Measurements from ENCODE around the gene C16orf90.
"Not testable (repeated sequence)": the region's sequence is repeated elsewhere in the genome, so short reads cannot be mapped to it uniquely, and the experiment has no call there.

Gene C16orf90

GRCh38 chr16:3511286-3512180 is 16.2 kb upstream of the C16orf90 start:
- DNase-seq, result no peak

DNA sequence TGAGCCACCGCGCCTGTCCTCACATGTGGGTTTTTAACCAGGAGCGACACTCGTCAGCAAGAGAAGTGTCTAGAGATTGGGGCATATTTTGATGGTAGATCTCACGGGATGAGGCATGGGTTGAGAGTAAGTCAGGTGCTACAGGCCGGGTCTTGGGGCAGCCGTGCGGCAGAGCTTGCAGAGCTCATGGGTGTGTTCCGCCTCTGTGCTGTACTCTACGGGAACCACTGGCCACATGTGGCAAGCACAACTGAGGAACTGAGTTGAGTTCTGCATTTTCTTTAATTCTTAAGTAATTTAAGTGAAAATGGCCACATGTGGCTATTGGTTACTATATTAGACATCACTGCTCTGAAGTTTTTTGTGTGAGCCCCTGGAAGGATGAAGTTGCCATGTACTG is 15.1 kb upstream of the C16orf90 start:
- DNase-seq, result no peak

DNA sequence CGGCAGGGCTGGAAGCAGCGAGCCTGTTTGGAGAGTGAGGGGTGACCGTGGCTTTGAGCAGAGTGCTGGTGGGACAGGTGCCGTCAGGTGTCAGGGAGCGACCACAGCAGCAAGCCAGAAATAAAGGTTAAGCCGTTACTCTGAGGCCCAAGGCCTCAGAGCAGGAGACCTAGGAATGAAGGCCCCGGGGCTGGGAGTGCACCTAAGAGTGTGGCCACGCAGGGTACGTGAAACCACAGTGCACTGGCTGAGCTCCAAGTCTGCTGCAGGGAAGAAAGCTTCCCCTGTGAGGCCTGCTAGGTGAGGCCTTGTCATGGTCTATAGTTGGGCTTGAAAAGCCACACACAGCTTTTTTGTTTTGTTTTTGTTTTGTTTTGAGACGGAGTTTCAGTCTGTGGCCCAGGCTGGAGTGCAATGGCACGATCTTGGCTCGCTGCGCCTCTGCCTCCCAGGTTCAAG is 14.2 kb upstream of the C16orf90 start:
- peak; percentile 79 for DNase-seq

- DNase-seq, result no peak
These were observed 13.4 kb upstream of the C16orf90 start for GRCh38 chr16:3508736-3509135.

DNA sequence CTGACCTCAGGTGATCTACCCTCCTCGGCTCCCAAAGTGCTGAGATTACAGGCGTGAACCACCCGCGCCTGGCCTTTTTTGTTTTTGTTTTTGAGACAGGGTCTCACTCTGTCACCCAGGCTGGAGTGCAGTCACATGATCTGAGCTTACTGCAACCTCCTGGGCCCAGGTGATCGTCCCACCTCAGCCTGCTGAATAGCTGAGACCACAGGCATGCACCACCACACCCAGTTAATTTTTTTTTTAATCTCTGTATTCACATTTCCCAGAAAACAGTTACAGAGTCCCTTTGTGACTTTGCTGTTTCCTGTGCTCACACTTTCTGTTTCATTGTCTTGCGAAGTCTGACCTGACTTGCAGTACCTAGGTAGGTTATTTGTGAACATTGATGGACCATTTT is 8.2 kb upstream of the C16orf90 start:
- peak; percentile 60 for DNase-seq

DNA sequence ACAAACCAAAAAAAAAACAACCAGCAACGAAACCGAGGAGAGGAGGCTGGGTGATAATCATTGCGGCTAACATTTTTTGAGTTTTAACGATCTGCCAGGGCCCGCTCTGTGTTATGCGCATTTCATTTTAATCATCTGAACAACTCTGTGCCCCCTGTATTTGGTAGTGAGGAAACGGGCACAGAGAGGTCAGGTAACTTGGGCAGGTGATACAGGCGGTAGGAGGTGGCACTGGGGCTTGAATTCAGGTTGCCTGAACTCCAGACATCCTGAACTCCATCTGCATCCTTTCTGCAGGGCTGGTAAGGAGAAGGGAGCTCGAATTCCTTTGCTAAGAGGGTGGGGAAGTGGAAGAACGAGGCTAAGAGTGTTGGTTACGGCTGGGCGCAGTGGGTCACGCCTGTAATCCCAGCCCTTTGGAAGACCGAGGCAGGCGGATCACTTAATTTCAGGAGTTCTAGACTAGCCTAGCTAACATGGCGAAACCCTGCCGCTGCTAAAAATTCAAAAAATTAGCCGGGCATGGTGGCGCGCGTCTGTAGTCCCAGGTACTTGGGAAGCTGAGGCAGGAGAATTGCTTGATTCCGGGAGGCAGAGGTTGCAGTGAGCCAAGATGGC is 6.6 kb upstream of the C16orf90 start:
- DNase-seq, result no peak

GRCh38 chr16:3501412-3501761 is 6.1 kb upstream of the C16orf90 start:
- not testable (repeated sequence) for DNase-seq

DNA sequence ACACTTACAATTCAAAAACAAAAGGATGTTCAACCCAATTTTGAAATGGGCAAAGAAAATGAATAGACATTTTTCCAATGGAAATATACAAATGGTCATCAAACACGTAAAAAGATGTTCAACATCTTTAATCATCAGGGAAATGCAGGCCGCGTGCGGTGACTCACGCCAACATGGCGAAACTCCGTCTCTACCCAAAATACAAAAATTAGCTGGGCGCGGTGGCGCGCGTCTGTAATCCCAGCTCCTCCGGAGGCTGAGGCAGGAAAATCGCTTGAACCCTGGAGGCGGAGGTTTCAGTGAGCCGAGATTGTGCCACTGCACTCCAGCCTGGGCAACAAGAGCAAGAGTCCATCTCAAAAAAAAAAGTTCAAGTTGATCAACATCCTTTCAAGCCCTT is 3.7 kb upstream of the C16orf90 start:
- DNase-seq, result no peak

DNA sequence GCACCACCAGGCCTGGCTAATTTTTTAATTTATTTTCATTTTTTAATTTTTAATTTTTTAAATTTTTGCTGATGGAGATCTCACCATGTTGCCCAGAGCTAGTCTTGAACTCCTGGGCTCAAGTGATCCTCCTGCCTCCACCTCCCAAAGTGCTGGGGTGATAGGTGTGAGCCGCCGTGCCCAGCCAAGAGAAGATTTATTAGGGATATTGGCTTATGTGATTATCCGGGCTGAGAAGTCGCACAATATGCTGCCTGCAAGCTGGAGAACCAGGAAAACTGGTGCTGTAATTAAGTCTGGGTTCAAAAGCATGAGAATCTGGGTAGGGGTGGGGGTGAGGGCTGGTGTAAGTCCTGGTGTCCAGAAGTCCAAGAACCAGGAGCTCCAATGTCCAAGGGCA is 2.5 kb upstream of the C16orf90 start:
- DNase-seq, result no peak

DNA sequence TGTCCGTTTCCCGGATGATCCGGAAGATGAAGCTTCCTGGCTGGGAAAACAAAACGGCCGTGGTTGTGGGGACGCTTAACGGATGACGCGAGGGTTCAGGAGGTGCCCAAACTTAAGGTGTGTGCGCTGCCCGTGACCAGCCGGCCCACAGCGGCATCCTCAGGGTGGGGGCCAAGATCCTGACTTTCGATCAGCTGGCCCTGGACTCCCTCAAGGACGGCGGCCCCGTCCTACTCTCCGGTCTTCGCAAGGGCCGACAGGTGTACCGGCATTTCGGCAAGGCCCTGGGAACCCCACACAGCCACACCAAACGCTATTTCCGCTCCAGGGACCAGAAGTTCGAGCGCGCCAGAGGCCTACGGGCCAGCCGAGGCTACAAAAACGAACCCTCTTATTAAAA is 1.1 kb upstream of the C16orf90 start:
- DNase-seq, result no peak

DNA sequence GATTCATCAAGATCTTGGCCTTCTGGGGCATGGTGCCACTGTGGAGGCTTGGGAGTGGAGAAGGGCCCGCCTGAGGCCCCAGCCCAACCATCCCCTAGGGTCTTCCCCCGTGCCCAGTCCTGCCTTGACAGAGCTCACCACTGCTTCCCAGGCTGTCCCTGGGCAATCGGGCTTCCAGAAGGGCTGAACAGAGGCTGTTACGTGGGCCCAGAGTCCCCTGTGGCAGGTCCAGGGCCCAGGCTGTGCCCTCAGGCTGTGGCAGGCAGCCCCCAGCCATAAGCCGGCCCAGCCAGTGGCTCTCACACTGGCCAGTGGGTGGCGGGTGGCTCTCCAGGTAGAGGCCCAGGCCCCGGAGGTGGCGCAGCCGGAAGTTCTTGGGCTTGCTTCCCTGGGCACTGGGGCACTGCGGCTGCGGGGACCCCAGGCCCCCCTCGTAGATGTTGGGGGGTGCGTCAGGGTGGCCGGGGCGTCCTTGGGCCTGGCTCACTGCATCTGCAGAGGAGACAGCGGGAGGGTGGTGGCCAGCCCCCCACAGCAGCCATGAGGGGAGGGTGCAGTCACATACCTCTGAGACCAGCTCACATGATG is 809 bp downstream of the C16orf90 start:
- no peak for DNase-seq

- DNase-seq, result no peak
These were observed 2.9 kb downstream of the C16orf90 start for GRCh38 chr16:3492356-3492755.

DNA sequence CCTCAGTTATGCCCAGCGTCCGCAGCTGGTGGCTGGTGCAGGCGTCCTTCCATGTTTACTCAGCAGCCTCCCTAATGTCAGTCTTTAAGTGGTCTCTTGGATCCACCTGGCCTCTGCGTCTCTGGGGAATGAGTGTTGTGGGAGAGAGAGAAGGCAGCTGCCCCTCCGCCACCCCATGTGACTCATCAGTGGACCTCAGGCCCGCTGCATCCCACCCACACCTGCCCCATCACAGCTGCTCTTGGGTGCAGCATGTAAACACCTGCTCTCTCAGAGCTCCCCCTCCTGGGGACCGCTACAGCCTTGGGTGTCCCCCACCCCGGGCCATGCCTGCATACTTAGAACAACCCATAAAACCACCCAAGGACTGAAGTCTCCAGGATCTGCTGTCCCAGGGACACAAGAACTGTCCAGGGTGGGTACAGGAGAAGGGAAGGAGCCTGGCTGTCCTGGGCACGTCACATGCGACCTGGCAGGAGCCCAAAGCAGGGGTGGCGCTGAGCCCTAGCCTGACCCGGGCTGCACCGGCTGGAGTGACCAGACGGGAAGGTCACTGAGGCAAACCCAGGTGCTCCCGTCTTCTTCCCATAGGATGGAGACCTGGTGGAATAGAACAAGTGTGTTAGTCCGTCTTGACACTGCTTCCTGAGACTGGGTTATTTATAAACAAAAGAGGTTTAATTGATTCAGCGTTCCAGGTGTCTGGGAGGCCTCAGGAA is 4.2 kb downstream of the C16orf90 start:
- DNase-seq, result no peak

DNA sequence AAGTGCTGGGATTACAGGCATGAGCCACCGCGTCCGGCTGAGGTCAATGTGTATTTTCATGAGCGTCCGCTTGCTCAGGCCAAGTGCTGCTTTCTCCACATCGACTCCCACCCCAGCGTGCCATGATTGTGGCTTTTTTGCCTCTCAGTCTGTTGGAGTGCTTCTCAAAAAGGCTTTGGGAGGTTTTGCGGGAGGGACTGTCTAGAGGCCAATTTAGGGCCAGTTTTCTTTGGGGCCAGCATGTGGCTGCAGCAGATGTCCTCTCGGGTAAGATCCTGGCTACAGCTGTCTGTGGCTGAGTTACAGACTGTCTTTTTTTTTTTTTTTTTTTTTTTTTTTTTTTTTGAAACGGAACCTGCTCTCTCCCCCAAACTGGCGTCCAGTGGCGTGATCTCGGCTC is 6.5 kb downstream of the C16orf90 start:
- DNase-seq, result no peak

DNA sequence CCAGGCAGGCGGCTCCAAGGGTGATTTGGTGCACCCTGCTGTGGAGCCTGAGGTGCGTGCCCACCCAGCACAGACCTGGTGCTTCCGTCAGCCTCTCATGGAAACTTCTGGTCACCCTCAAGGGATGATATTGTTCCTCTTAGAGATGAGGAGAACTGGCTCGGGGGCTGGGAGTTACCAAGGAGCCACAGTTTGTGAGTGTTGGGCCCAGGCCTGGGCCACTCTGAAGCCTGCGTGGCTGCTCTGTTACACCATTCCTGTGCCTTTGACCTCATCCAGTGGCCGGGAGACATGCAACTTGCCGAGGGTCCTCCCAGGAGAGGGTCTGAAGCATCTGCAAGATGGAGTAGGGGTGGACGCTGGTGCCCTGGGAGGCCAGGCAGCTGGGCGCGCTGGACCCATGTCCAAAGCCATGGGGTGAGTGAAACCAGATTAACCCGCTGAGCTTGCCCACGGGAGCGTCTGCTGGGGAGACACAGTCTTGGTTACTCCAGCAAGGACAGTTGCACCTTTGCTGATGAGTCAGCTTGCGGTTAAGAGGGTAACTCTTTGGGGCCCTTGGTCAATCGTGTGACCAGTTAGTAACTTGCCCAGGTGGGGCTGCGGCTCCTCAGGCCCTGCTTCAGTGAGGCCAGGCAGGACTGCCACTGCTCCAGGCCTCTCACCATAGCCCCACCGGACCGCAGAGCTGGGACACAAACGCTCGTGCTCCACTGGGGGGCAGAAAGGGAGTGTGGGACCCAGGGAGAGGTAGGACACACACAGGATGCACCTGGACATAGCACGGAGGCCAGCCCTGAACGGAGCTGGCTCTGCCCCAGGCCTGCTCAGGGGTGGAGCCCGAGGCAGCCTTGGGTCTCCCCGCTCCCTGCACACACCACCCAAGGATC is 7.5 kb downstream of the C16orf90 start:
- DNase-seq, result no peak

DNA sequence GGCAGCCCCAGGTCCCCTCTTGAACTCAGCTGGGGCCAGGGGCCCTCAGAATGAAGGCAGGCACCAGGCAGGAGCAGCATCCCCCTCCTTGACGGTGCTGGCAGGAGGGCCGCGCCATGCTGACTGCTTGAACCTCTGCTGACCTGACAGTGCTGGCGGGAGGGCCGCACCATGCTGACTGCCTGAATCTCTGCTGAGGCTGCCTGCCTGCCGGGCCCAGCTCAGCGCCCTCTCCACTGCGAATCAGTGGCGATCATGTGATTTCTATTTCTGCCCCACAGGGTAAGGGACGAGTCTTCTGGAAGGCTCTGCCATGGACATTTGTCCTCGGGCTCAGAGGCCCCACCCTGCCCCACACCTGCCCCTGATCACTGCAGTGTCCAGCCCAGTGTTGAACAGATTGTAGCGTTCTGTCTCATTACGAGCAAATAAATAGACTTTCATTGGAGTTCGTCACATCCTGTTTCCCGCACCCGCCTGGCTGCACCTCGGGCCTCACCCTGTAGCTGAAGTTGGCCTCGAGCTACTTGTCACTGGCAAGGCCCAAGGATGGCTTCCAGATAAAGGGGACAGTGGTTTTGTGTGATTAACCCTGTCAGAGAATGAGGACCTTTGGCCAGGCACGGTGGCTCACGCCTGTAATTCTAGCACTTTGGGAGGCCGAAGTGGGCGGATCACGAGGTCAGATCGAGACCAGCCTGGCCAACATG is 8.6 kb downstream of the C16orf90 start:
- no peak for DNase-seq

DNA sequence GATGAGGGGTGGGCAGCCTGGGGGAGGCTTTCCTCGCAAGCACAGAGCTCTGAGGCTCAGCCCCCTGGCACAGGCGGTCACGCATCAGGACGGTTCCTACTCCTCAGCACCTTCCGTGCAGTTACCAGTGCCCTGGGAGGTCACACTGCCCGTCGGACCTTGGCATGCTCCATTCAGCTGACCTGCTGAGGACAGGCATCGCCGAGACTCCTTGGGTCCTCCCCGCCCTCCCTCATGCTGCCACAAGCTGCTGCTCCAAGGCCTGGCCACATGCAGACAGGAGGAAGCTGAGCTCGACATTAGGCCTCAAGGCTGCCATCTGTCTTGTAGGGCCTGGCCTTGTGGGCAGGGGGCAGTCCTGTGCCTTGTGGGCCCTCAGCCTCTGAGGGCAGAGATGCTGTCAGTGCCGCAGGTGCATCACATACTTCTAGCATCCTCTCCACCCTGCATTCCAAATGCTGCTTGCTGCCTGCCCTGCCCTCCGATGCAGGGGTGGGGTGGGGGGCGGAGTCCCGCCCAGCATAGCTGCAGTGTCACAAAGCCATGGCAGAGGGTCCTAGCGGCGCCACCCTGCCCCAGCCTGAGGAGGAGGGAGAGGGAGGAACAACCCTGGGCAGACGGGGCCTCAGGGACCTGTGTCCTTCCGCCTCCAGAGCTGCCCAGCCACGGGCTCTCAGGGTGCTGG is 9.3 kb downstream of the C16orf90 start:
- no peak for DNase-seq

- DNase-seq, result no peak
These were observed 10.1 kb downstream of the C16orf90 start for GRCh38 chr16:3485097-3485745.

- DNase-seq, result no peak
These were observed 10.8 kb downstream of the C16orf90 start for GRCh38 chr16:3484318-3485096.

Measured in stimulated activated CD4-positive, alpha-beta T cell treated with anti-CD3 and anti-CD28 coated beads, Interleukin-1b, Interleukin-23, amount 100 ng/mL, for 48 hours (primary cell).